ENCODE results near the gene ACAA2. TPM values are rescaled to one million over a fixed set of nuclear protein-coding genes. Genes with fewer than 3 reads are reported as not detected.

ACAA2 gene
- total and polyA plus RNA-seq, 2 of the 8 experiments (the other 6 are each of a cell fraction or from before 2014, with no cell fraction given): 63.4 to 151 TPM

- Histone ChIP-seq H2BK15ac (ENCODE audit: low read length) (0 out of 2 replicates have a peak overlapping the region, but pooled peaks have one; percentile 32), H3K4me1 (replicated peaks in 1 of 4; ENCODE audit: control insufficient read depth in 3 of 4, insufficient read depth in 4 of 4, low read length in 3 of 4) (peaks cover 0 to 24% (median 8%) of the 10 kb centered on the region in 4 experiments; a peak in 5 of 7 replicates), H3K27ac (ENCODE audit: low read depth, low read length) (no peak overlapping the region), H3K79me2 (ENCODE audit: control insufficient read depth in 1 of 2, insufficient read depth in 2 of 2, low read length in 2 of 2) (no peaks in the 10 kb centered on the region), H4K91ac (replicated peaks; ENCODE audit: insufficient read length, low read length) (no peak overlapping the region), H2AK5ac (ENCODE audit: low read depth, low read length) (no peak overlapping the region), H3K9me3 (ENCODE audit: insufficient read depth in 2 of 2, low read depth in 1 of 2, low read length in 1 of 2) (no peaks in the 10 kb centered on the region), H3K79me1 (ENCODE audit: low read depth, low read length) (no peaks in the 10 kb centered on the region), H3K4ac (replicated peaks; ENCODE audit: insufficient read length, low read depth, low read length) (no peak overlapping the region), H3K23me2 (ENCODE audit: low read depth, low read length) (no peaks in the 10 kb centered on the region; the same call in 1 of the 2 replicates), H3K4me3 (ENCODE audit: extremely low read depth in 1 of 4, insufficient read depth in 2 of 4, low read depth in 3 of 4, low read length in 4 of 4) (no peak overlapping the region), H3K14ac (ENCODE audit: insufficient read length) (no peak overlapping the region), H2BK12ac (ENCODE audit: low read depth, low read length) (no peak overlapping the region), H2BK5ac (ENCODE audit: low read depth, low read length) (no peak overlapping the region), H3K18ac (ENCODE audit: extremely low read depth, low read length) (no peak overlapping the region), H3K4me2 (ENCODE audit: insufficient read depth in 1 of 2, low read depth in 2 of 2, low read length in 2 of 2) (no peak overlapping the region), H4K20me1 (replicated peaks in 1 of 2; ENCODE audit: control insufficient read depth in 1 of 2, insufficient read depth in 2 of 2, low read length in 2 of 2) (peaks cover 0 to 2% of the 10 kb centered on the region in 2 experiments), H3K36me3 (ENCODE audit: control insufficient read depth in 2 of 4, insufficient read depth in 4 of 4, low read length in 3 of 4) (no peaks in the 10 kb centered on the region), H2AFZ (ENCODE audit: low read length) (no peak overlapping the region), H4K8ac (ENCODE audit: extremely low read depth, insufficient read depth, low read length) (no peak overlapping the region), H3K9ac (replicated peaks in 1 of 4; ENCODE audit: extremely low read depth in 1 of 4, low read depth in 3 of 4, low read length in 3 of 4) (no peak overlapping the region), H3K23ac (ENCODE audit: insufficient read length) (no peak overlapping the region), H2BK120ac (replicated peaks; ENCODE audit: low read depth, low read length) (no peak overlapping the region), H2BK20ac (ENCODE audit: low read length) (no peak overlapping the region), H4K5ac (ENCODE audit: insufficient read length, low read depth, low read length) (no peak overlapping the region), H3K56ac (replicated peaks; ENCODE audit: insufficient read length, low read depth, low read length) (no peak overlapping the region), H3K27me3 (replicated peaks in 1 of 4; ENCODE audit: control insufficient read depth in 3 of 4, extremely low read depth in 1 of 4, insufficient read depth in 3 of 4, low read length in 3 of 4) (no peaks in the 10 kb centered on the region; a peak in 1 of 7 replicates)
- WGBS, 2 experiments (ENCODE audit: extremely low coverage in 1 of 2, insufficient coverage in 1 of 2, insufficient read length in 1 of 2, insufficient replicate concordance in 2 of 2, low coverage in 1 of 2, low lambda C conversion rate in 2 of 2, missing lambda C conversion rate in 1 of 2): 88% methylated on average over 8 of the region's 8 CpGs; no CpG with 5 or more reads in 1 of the 2 experiments
- FAIRE-seq: no peak
- DNase-seq (ENCODE audit: low read depth in 1 of 2, low spot score in 2 of 2): no peak
- ChIA-PET CTCF (ENCODE audit: partially characterized antibody) (interaction anchor here (0.7 to 14.2 kb wide), 3 partner anchors 9 to 339 kb away, joined by 3 to 157 read pairs (median 6); no protein-coding TSS in a partner anchor), POLR2A (ENCODE audit: partially characterized antibody) (no interaction called here)
- no peak for TF ChIP-seq MAX (IDR thresholded peaks at IDR 0.05)
- no peak for TF ChIP-seq SIX5 (IDR thresholded peaks at IDR 0.05; ENCODE audit: low read depth, low read length)
- TF ChIP-seq USF2 (IDR thresholded peaks at IDR 0.05; ENCODE audit: low read length): no peak
- no peak for TF ChIP-seq POU5F1 (IDR thresholded peaks at IDR 0.05; ENCODE audit: low read depth, low read length)
- no peak for TF ChIP-seq E2F6 (IDR thresholded peaks at IDR 0.05)
- TF ChIP-seq SAP30 (IDR thresholded peaks at IDR 0.05; ENCODE audit: insufficient read depth, insufficient replicate concordance, low read length): no peak
Measured at GRCh38 chr18:49850636-49851035, 37.3 kb upstream of the ACAA2 start.
